Measurements from ENCODE around the gene PDLIM5.

The PDLIM5 gene

GRCh38 chr4:94588896-94589693, 137.4 kb downstream of the PDLIM5 start:
- DNase-seq (ENCODE audit: insufficient read length, low spot score) (no peak), FAIRE-seq (no peak)
- TF ChIP-seq SPI1 (IDR thresholded peaks at IDR 0.05; ENCODE audit: low read depth, low read length) (no peak), POU2F2 (IDR thresholded peaks at IDR 0.05; ENCODE audit: low read depth, low read length) (no peak), POLR2A (IDR thresholded peaks at IDR 0.05; ENCODE audit: low read depth, low read length) (no peak), TAF1 (IDR thresholded peaks at IDR 0.05; ENCODE audit: low read depth, low read length) (no peak), PAX5 (IDR thresholded peaks at IDR 0.05; ENCODE audit: insufficient read depth, low read length, severe bottlenecking) (no peak), POLR2AphosphoS5 (IDR thresholded peaks at IDR 0.05; ENCODE audit: low read depth, low read length) (no peak)

- TF ChIP-seq POLR2A (IDR thresholded peaks at IDR 0.05; ENCODE audit: low read depth, low read length) (no peak), POLR2AphosphoS5 (IDR thresholded peaks at IDR 0.05; ENCODE audit: low read depth, low read length) (no peak), PAX5 (IDR thresholded peaks at IDR 0.05; ENCODE audit: insufficient read depth, low read length, severe bottlenecking) (no peak), TAF1 (IDR thresholded peaks at IDR 0.05; ENCODE audit: low read depth, low read length) (no peak), POU2F2 (IDR thresholded peaks at IDR 0.05; ENCODE audit: low read depth, low read length) (no peak), SPI1 (IDR thresholded peaks at IDR 0.05; ENCODE audit: low read depth, low read length) (no peak)
- no peak for DNase-seq (ENCODE audit: insufficient read length, low spot score)
These were observed 138.8 kb downstream of the PDLIM5 start for GRCh38 chr4:94590493-94590892.

GRCh38 chr4:94591289-94591688, 139.5 kb downstream of the PDLIM5 start:
- no peak for TF ChIP-seq PAX5 (IDR thresholded peaks at IDR 0.05; ENCODE audit: insufficient read depth, low read length, severe bottlenecking)
- TF ChIP-seq POU2F2 (IDR thresholded peaks at IDR 0.05; ENCODE audit: low read depth, low read length): no peak
- TF ChIP-seq SPI1 (IDR thresholded peaks at IDR 0.05; ENCODE audit: low read depth, low read length): no peak
- no peak for TF ChIP-seq POLR2AphosphoS5 (IDR thresholded peaks at IDR 0.05; ENCODE audit: low read depth, low read length)
- no peak for TF ChIP-seq TAF1 (IDR thresholded peaks at IDR 0.05; ENCODE audit: low read depth, low read length)
- TF ChIP-seq POLR2A (IDR thresholded peaks at IDR 0.05; ENCODE audit: low read depth, low read length): no peak
- no peak for FAIRE-seq
- no peak for DNase-seq (ENCODE audit: insufficient read length, low spot score)

More at GRCh38 chr4:94590493-94590892, 138.8 kb downstream of the PDLIM5 start:
- peak; percentile 20 for FAIRE-seq

- FAIRE-seq (no peak), DNase-seq (ENCODE audit: insufficient read length, low spot score) (no peak)
- no peak for TF ChIP-seq POLR2A (IDR thresholded peaks at IDR 0.05; ENCODE audit: low read depth, low read length)
- no peak for TF ChIP-seq PAX5 (IDR thresholded peaks at IDR 0.05; ENCODE audit: insufficient read depth, low read length, severe bottlenecking)
- no peak for TF ChIP-seq POU2F2 (IDR thresholded peaks at IDR 0.05; ENCODE audit: low read depth, low read length)
- no peak for TF ChIP-seq SPI1 (IDR thresholded peaks at IDR 0.05; ENCODE audit: low read depth, low read length)
- TF ChIP-seq TAF1 (IDR thresholded peaks at IDR 0.05; ENCODE audit: low read depth, low read length): no peak
These were observed 143.3 kb downstream of the PDLIM5 start for GRCh38 chr4:94595013-94595412.

- FAIRE-seq (peak; percentile 91), DNase-seq (ENCODE audit: insufficient read length, low spot score) (no peak)
- TF ChIP-seq SPI1 (IDR thresholded peaks at IDR 0.05; ENCODE audit: low read depth, low read length): no peak
- no peak for TF ChIP-seq POU2F2 (IDR thresholded peaks at IDR 0.05; ENCODE audit: low read depth, low read length)
- TF ChIP-seq PAX5 (IDR thresholded peaks at IDR 0.05; ENCODE audit: insufficient read depth, low read length, severe bottlenecking): no peak
- TF ChIP-seq POLR2A (IDR thresholded peaks at IDR 0.05; ENCODE audit: low read depth, low read length): no peak
- TF ChIP-seq TAF1 (IDR thresholded peaks at IDR 0.05; ENCODE audit: low read depth, low read length): no peak
These were observed 144.2 kb downstream of the PDLIM5 start for GRCh38 chr4:94595880-94596483.

GRCh38 chr4:94598758-94599157, 147.0 kb downstream of the PDLIM5 start:
- TF ChIP-seq POLR2AphosphoS5 (IDR thresholded peaks at IDR 0.05; ENCODE audit: low read depth, low read length): no peak
- TF ChIP-seq SPI1 (IDR thresholded peaks at IDR 0.05; ENCODE audit: low read depth, low read length): peak; percentile 59
- no peak for FAIRE-seq
- DNase-seq (ENCODE audit: insufficient read length, low spot score): no peak

- no peak for DNase-seq (ENCODE audit: insufficient read length, low spot score)
- FAIRE-seq: no peak
- no peak for TF ChIP-seq TAF1 (IDR thresholded peaks at IDR 0.05; ENCODE audit: low read depth, low read length)
These were observed 151.5 kb downstream of the PDLIM5 start for GRCh38 chr4:94603170-94603747.

GRCh38 chr4:94605241-94605805, 153.6 kb downstream of the PDLIM5 start:
- TF ChIP-seq POLR2A (IDR thresholded peaks at IDR 0.05; ENCODE audit: low read depth, low read length): no peak
- no peak for TF ChIP-seq PAX5 (IDR thresholded peaks at IDR 0.05; ENCODE audit: insufficient read depth, low read length, severe bottlenecking)
- no peak for TF ChIP-seq POU2F2 (IDR thresholded peaks at IDR 0.05; ENCODE audit: low read depth, low read length)
- 0 out of 2 replicates have a peak, but pooled peaks have one; percentile 27 for TF ChIP-seq SPI1 (IDR thresholded peaks at IDR 0.05; ENCODE audit: low read depth, low read length)
- TF ChIP-seq TAF1 (IDR thresholded peaks at IDR 0.05; ENCODE audit: low read depth, low read length): no peak
- TF ChIP-seq POLR2AphosphoS5 (IDR thresholded peaks at IDR 0.05; ENCODE audit: low read depth, low read length): no peak
- DNase-seq (ENCODE audit: insufficient read length, low spot score) (no peak), FAIRE-seq (no peak)

- DNase-seq (ENCODE audit: insufficient read length, low spot score) (no peak), FAIRE-seq (no peak)
- TF ChIP-seq POU2F2 (IDR thresholded peaks at IDR 0.05; ENCODE audit: low read depth, low read length): no peak
- no peak for TF ChIP-seq TAF1 (IDR thresholded peaks at IDR 0.05; ENCODE audit: low read depth, low read length)
- TF ChIP-seq PAX5 (IDR thresholded peaks at IDR 0.05; ENCODE audit: insufficient read depth, low read length, severe bottlenecking): no peak
- TF ChIP-seq POLR2AphosphoS5 (IDR thresholded peaks at IDR 0.05; ENCODE audit: low read depth, low read length): no peak
- no peak for TF ChIP-seq SPI1 (IDR thresholded peaks at IDR 0.05; ENCODE audit: low read depth, low read length)
- TF ChIP-seq POLR2A (IDR thresholded peaks at IDR 0.05; ENCODE audit: low read depth, low read length): no peak
These were observed 158.4 kb downstream of the PDLIM5 start for GRCh38 chr4:94610145-94610544.

Data from GM12891 (cell line).